ENCODE results near the gene MS4A5. TPM values are rescaled to one million over a fixed set of nuclear protein-coding genes. Genes with fewer than 3 reads are reported as not detected.
"Not testable (repeated sequence)": the region's sequence is repeated elsewhere in the genome, so short reads cannot be mapped to it uniquely, and the experiment has no call there.

The MS4A5 gene
- polyA plus RNA-seq, 4 donors = not detected

- H3K36me3 ChIP-seq (ENCODE audit: control insufficient read depth in 3 of 3, insufficient read depth in 2 of 3, low read depth in 1 of 3, low read length in 3 of 3) = no peaks in the 10 kb centered on the region
- FAIRE-seq = no peak
- H3K4me1 ChIP-seq (ENCODE audit: control insufficient read depth in 3 of 3, insufficient read depth in 2 of 3, low read depth in 1 of 3, low read length in 2 of 3) = no peaks in the 10 kb centered on the region
- H3K4me3 ChIP-seq (ENCODE audit: low read depth in 1 of 3, low read length in 3 of 3) = no peak overlapping the region
- no peak overlapping the region for H3K27ac ChIP-seq (ENCODE audit: low read depth in 1 of 3, low read length in 2 of 3)
- H3K9me3 ChIP-seq (ENCODE audit: control insufficient read depth in 2 of 2, insufficient read depth in 1 of 2, low read depth in 1 of 2, low read length in 1 of 2) = no peaks in the 10 kb centered on the region
- H3K27me3 ChIP-seq (ENCODE audit: control insufficient read depth in 3 of 3, insufficient read depth in 3 of 3, low read length in 3 of 3) = peaks cover 0 to 3% (median 0%) of the 10 kb centered on the region in 3 donors
- DNase-seq = no peak
- 19 to 26% (median 23%) methylated on average over 2 of the region's 2 CpGs for WGBS, 3 donors
These were observed 9.4 kb upstream of the MS4A5 start for GRCh38 chr11:60420015-60420414.

- FAIRE-seq (no peak), DNase-seq (no peak)
- Histone ChIP-seq H3K4me1 (ENCODE audit: control insufficient read depth in 3 of 3, insufficient read depth in 2 of 3, low read depth in 1 of 3, low read length in 2 of 3) (no peaks in the 10 kb centered on the region), H3K27ac (ENCODE audit: low read depth in 1 of 3, low read length in 2 of 3) (no peak overlapping the region), H3K27me3 (ENCODE audit: control insufficient read depth in 3 of 3, insufficient read depth in 3 of 3, low read length in 3 of 3) (peaks cover 0 to 3% (median 0%) of the 10 kb centered on the region in 3 donors), H3K36me3 (ENCODE audit: control insufficient read depth in 3 of 3, insufficient read depth in 2 of 3, low read depth in 1 of 3, low read length in 3 of 3) (no peaks in the 10 kb centered on the region), H3K9me3 (ENCODE audit: control insufficient read depth in 2 of 2, insufficient read depth in 1 of 2, low read depth in 1 of 2, low read length in 1 of 2) (no peaks in the 10 kb centered on the region), H3K4me3 (ENCODE audit: low read depth in 1 of 3, low read length in 3 of 3) (no peak overlapping the region)
- 50 to 84% (median 60%) methylated on average over 1 of the region's 1 CpG for WGBS, 3 donors
These were observed 6.8 kb upstream of the MS4A5 start for GRCh38 chr11:60422609-60423008.

GRCh38 chr11:60428517-60428916, 855 bp upstream of the MS4A5 start:
- DNase-seq (no peak), FAIRE-seq (no peak)
- Histone ChIP-seq H3K4me3 (ENCODE audit: low read depth in 1 of 3, low read length in 3 of 3) (no peak overlapping the region), H3K27me3 (ENCODE audit: control insufficient read depth in 3 of 3, insufficient read depth in 3 of 3, low read length in 3 of 3) (no peaks in the 10 kb centered on the region), H3K9me3 (ENCODE audit: control insufficient read depth in 2 of 2, insufficient read depth in 1 of 2, low read depth in 1 of 2, low read length in 1 of 2) (no peaks in the 10 kb centered on the region), H3K27ac (ENCODE audit: low read depth in 1 of 3, low read length in 2 of 3) (no peak overlapping the region), H3K36me3 (ENCODE audit: control insufficient read depth in 3 of 3, insufficient read depth in 2 of 3, low read depth in 1 of 3, low read length in 3 of 3) (no peaks in the 10 kb centered on the region), H3K4me1 (ENCODE audit: control insufficient read depth in 3 of 3, insufficient read depth in 2 of 3, low read depth in 1 of 3, low read length in 2 of 3) (peaks cover 0 to 1% (median 0%) of the 10 kb centered on the region in 3 donors)
- 57 to 71% (median 60%) methylated on average over 2 of the region's 2 CpGs for WGBS, 3 donors

- FAIRE-seq = no peak
- Histone ChIP-seq H3K9me3 (ENCODE audit: control insufficient read depth in 2 of 2, insufficient read depth in 1 of 2, low read depth in 1 of 2, low read length in 1 of 2) (no peaks in the 10 kb centered on the region), H3K36me3 (ENCODE audit: control insufficient read depth in 3 of 3, insufficient read depth in 2 of 3, low read depth in 1 of 3, low read length in 3 of 3) (no peaks in the 10 kb centered on the region), H3K27me3 (ENCODE audit: control insufficient read depth in 3 of 3, insufficient read depth in 3 of 3, low read length in 3 of 3) (no peaks in the 10 kb centered on the region), H3K4me1 (ENCODE audit: control insufficient read depth in 3 of 3, insufficient read depth in 2 of 3, low read depth in 1 of 3, low read length in 2 of 3) (peaks cover 0 to 1% (median 0%) of the 10 kb centered on the region in 3 donors), H3K4me3 (ENCODE audit: low read depth in 1 of 3, low read length in 3 of 3) (no peak overlapping the region), H3K27ac (ENCODE audit: low read depth in 1 of 3, low read length in 2 of 3) (no peak overlapping the region)
- 25 to 47% (median 31%) methylated on average over 2 of the region's 2 CpGs for WGBS, 3 donors
- DNase-seq = peak; percentile 17 to 18
These were observed 1.9 kb downstream of the MS4A5 start for GRCh38 chr11:60431251-60431650.

- H3K27me3 ChIP-seq (ENCODE audit: control insufficient read depth in 3 of 3, insufficient read depth in 3 of 3, low read length in 3 of 3) = no peaks in the 10 kb centered on the region
- 84 to 92% (median 84%) methylated on average over 4 of the region's 4 CpGs for WGBS, 3 donors
- DNase-seq (no peak), FAIRE-seq (no peak)
- peaks cover 0 to 1% (median 0%) of the 10 kb centered on the region in 3 donors for H3K4me1 ChIP-seq (ENCODE audit: control insufficient read depth in 3 of 3, insufficient read depth in 2 of 3, low read depth in 1 of 3, low read length in 2 of 3)
- H3K9me3 ChIP-seq (ENCODE audit: control insufficient read depth in 2 of 2, insufficient read depth in 1 of 2, low read depth in 1 of 2, low read length in 1 of 2) = no peaks in the 10 kb centered on the region
- H3K36me3 ChIP-seq (ENCODE audit: control insufficient read depth in 3 of 3, insufficient read depth in 2 of 3, low read depth in 1 of 3, low read length in 3 of 3) = no peaks in the 10 kb centered on the region
- no peak overlapping the region for H3K27ac ChIP-seq (ENCODE audit: low read depth in 1 of 3, low read length in 2 of 3)
- H3K4me3 ChIP-seq (ENCODE audit: low read depth in 1 of 3, low read length in 3 of 3) = no peak overlapping the region
These were observed 4.0 kb downstream of the MS4A5 start for GRCh38 chr11:60433401-60433800.

GRCh38 chr11:60447070-60447469, 17.7 kb downstream of the MS4A5 start:
- no peak overlapping the region for H3K27ac ChIP-seq (ENCODE audit: low read depth in 1 of 3, low read length in 2 of 3)
- H3K36me3 ChIP-seq (ENCODE audit: control insufficient read depth in 3 of 3, insufficient read depth in 2 of 3, low read depth in 1 of 3, low read length in 3 of 3) = no peaks in the 10 kb centered on the region
- FAIRE-seq = no peak
- H3K27me3 ChIP-seq (ENCODE audit: control insufficient read depth in 3 of 3, insufficient read depth in 3 of 3, low read length in 3 of 3) = no peaks in the 10 kb centered on the region
- H3K4me1 ChIP-seq (ENCODE audit: control insufficient read depth in 3 of 3, insufficient read depth in 2 of 3, low read depth in 1 of 3, low read length in 2 of 3) = no peaks in the 10 kb centered on the region
- H3K9me3 ChIP-seq (ENCODE audit: control insufficient read depth in 2 of 2, insufficient read depth in 1 of 2, low read depth in 1 of 2, low read length in 1 of 2) = no peaks in the 10 kb centered on the region
- no peak for DNase-seq
- H3K4me3 ChIP-seq (ENCODE audit: low read depth in 1 of 3, low read length in 3 of 3) = no peak overlapping the region

- Histone ChIP-seq H3K4me3 (ENCODE audit: low read depth in 1 of 3, low read length in 3 of 3) (no peak overlapping the region), H3K4me1 (ENCODE audit: control insufficient read depth in 3 of 3, insufficient read depth in 2 of 3, low read depth in 1 of 3, low read length in 2 of 3) (no peaks in the 10 kb centered on the region), H3K36me3 (ENCODE audit: control insufficient read depth in 3 of 3, insufficient read depth in 2 of 3, low read depth in 1 of 3, low read length in 3 of 3) (no peaks in the 10 kb centered on the region), H3K9me3 (ENCODE audit: control insufficient read depth in 2 of 2, insufficient read depth in 1 of 2, low read depth in 1 of 2, low read length in 1 of 2) (no peaks in the 10 kb centered on the region), H3K27me3 (ENCODE audit: control insufficient read depth in 3 of 3, insufficient read depth in 3 of 3, low read length in 3 of 3) (no peaks in the 10 kb centered on the region), H3K27ac (ENCODE audit: low read depth in 1 of 3, low read length in 2 of 3) (no peak overlapping the region)
- no peak for DNase-seq
- no peak for FAIRE-seq
These were observed 18.5 kb downstream of the MS4A5 start for GRCh38 chr11:60447846-60448245.

GRCh38 chr11:60451185-60451584, 21.8 kb downstream of the MS4A5 start:
- FAIRE-seq; H3K4me1 ChIP-seq (ENCODE audit: control insufficient read depth in 3 of 3, insufficient read depth in 2 of 3, low read depth in 1 of 3, low read length in 2 of 3); H3K27ac ChIP-seq (ENCODE audit: low read depth in 1 of 3, low read length in 2 of 3); H3K4me3 ChIP-seq (ENCODE audit: low read depth in 1 of 3, low read length in 3 of 3); H3K9me3 ChIP-seq (ENCODE audit: control insufficient read depth in 2 of 2, insufficient read depth in 1 of 2, low read depth in 1 of 2, low read length in 1 of 2); H3K36me3 ChIP-seq (ENCODE audit: control insufficient read depth in 3 of 3, insufficient read depth in 2 of 3, low read depth in 1 of 3, low read length in 3 of 3); DNase-seq; H3K27me3 ChIP-seq (ENCODE audit: control insufficient read depth in 3 of 3, insufficient read depth in 3 of 3, low read length in 3 of 3): not testable (repeated sequence)
- 94 to 96% (median 95%) methylated on average over 16 to 32 of the region's 32 CpGs for WGBS, 3 donors

- Histone ChIP-seq H3K4me1 (ENCODE audit: control insufficient read depth in 3 of 3, insufficient read depth in 2 of 3, low read depth in 1 of 3, low read length in 2 of 3) (no peaks in the 10 kb centered on the region), H3K4me3 (ENCODE audit: low read depth in 1 of 3, low read length in 3 of 3) (no peak overlapping the region), H3K27me3 (ENCODE audit: control insufficient read depth in 3 of 3, insufficient read depth in 3 of 3, low read length in 3 of 3) (no peaks in the 10 kb centered on the region), H3K9me3 (ENCODE audit: control insufficient read depth in 2 of 2, insufficient read depth in 1 of 2, low read depth in 1 of 2, low read length in 1 of 2) (no peaks in the 10 kb centered on the region), H3K36me3 (ENCODE audit: control insufficient read depth in 3 of 3, insufficient read depth in 2 of 3, low read depth in 1 of 3, low read length in 3 of 3) (no peaks in the 10 kb centered on the region), H3K27ac (ENCODE audit: low read depth in 1 of 3, low read length in 2 of 3) (no peak overlapping the region)
- DNase-seq (no peak), FAIRE-seq (no peak)
These were observed 24.8 kb downstream of the MS4A5 start for GRCh38 chr11:60454212-60454611.

Data from small intestine (tissue), 7 donors.